Measurements from ENCODE around the gene SHISA2.
"Not testable (repeated sequence)": the region's sequence is repeated elsewhere in the genome, so short reads cannot be mapped to it uniquely, and the experiment has no call there.

Gene SHISA2

DNA sequence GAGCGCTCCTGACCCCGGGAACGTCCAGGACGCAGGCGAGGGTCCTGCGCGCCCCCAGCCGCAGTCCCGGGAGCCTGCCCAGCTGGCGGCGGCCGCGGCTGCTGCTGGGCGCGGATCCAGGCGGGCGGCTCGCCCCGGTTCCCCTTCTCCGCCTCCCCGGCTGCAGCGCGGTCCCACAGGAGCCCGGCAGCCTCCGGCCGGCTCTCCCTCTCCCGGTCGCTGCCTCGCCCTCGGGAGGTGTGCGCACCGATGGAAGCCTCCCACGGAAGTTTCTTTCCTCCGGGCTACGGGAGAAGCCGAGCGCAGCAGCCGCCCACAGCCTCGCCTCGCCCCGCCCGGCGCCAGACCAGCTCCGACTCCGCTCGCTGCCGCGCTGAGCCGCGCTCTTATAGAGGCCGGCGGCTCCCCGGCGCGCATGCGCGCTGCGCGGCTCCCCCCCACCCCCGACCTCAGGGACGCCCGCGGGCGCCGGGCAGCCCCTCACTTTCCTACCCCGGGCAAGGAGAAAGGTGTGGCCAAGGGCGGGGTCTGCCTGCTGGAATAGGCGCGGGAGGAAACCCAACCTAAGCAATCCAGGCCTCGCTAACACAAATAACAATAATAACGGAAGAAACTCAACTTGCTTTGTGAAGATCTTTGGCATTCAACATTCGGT, at the start of gene SHISA2:
Gene SHISA2 (minus strand): TSS at position 360 of the 655 bp plus-strand sequence. CDS start 1,041 bp downstream, outside the sequence.
- Histone ChIP-seq H3K9me2 (replicated peaks; ENCODE audit: insufficient read depth, low read length) (no peaks in the 10 kb centered on the region), H3K27ac (ENCODE audit: low read depth, low read length) (no peak within 1 kb of the TSS), H3F3A (ENCODE audit: insufficient read depth) (no peaks in the 10 kb centered on the region), H3K4me3 (ENCODE audit: insufficient read depth, low read length, poor library complexity, severe bottlenecking) (no peak within 1 kb of the TSS), H3K9me3 (ENCODE audit: insufficient read depth, low read length) (no peaks in the 10 kb centered on the region), H3K9ac (ENCODE audit: low read length) (no peak within 1 kb of the TSS), H3K4me2 (ENCODE audit: low read depth, low read length, poor library complexity, severe bottlenecking) (no peak within 1 kb of the TSS), H4K20me1 (ENCODE audit: low read depth, low read length) (no peaks in the 10 kb centered on the region), H3K36me3 (ENCODE audit: low read length) (no peaks in the 10 kb centered on the region), H3K27me3 (ENCODE audit: low read length) (no peaks in the 10 kb centered on the region), H3K79me2 (ENCODE audit: insufficient read depth, low read length) (no peaks in the 10 kb centered on the region), H2AFZ (ENCODE audit: low read depth, low read length, severe bottlenecking) (no peak within 1 kb of the TSS)
- no peak for TF ChIP-seq EZH2phosphoT487 (conservative IDR thresholded peaks at IDR 0.05; ENCODE audit: low read length)
- TF ChIP-seq, protein P1, sequence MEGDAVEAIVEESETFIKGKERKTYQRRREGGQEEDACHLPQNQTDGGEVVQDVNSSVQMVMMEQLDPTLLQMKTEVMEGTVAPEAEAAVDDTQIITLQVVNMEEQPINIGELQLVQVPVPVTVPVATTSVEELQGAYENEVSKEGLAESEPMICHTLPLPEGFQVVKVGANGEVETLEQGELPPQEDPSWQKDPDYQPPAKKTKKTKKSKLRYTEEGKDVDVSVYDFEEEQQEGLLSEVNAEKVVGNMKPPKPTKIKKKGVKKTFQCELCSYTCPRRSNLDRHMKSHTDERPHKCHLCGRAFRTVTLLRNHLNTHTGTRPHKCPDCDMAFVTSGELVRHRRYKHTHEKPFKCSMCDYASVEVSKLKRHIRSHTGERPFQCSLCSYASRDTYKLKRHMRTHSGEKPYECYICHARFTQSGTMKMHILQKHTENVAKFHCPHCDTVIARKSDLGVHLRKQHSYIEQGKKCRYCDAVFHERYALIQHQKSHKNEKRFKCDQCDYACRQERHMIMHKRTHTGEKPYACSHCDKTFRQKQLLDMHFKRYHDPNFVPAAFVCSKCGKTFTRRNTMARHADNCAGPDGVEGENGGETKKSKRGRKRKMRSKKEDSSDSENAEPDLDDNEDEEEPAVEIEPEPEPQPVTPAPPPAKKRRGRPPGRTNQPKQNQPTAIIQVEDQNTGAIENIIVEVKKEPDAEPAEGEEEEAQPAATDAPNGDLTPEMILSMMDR (IDR thresholded peaks at IDR 0.05; ENCODE audit: insufficient read depth, low read length, poor library complexity, severe bottlenecking): no peak

DNA sequence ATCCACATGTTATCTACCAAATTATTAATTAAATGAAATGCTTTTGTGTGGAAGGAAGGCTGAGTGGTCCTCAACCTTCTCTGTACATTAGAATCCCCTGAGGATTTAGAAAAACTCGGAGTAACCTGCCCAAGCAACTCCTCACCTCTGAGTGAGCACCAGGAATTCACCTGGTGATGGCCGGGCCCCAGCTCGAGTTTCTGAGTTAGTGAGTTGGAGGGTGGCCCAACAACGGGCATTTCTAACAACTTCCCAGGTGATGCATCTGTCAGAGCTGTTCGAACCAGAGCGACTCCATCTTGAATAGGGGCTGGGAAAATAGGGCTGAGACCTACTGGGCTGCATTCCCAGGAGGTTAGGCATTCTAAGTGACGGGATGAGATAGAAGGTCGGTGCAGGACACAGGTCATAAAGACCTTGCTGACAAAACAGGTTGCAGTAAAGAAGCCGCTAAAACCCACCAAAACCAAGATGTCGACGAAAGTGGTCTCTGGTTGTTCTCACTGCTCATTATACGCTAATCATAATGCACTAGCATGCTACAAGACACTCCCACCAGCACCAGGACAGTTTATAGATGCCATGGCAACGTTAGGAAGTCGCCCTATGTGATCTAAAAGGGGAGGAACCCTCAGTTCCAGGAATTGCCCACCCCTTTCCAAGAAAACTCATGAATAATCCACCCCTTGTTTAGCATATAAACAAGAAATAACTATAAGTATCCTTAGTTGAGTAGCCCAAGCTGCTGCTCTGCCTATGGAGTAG, 44.2 kb upstream of the SHISA2 start:
- TF ChIP-seq, protein P1 (IDR thresholded peaks at IDR 0.05; ENCODE audit: insufficient read depth, low read length, poor library complexity, severe bottlenecking): no peak
- no peak for TF ChIP-seq EZH2phosphoT487 (conservative IDR thresholded peaks at IDR 0.05; ENCODE audit: low read length)
- no peaks in the 10 kb centered on the region for H3K27me3 ChIP-seq (ENCODE audit: low read length)
- no peaks in the 10 kb centered on the region for H3K9me2 ChIP-seq (replicated peaks; ENCODE audit: insufficient read depth, low read length)
- H3K9ac ChIP-seq (ENCODE audit: low read length): no peak overlapping the region
- no peaks in the 10 kb centered on the region for H3F3A ChIP-seq (ENCODE audit: insufficient read depth)
- no peaks in the 10 kb centered on the region for H3K79me2 ChIP-seq (ENCODE audit: insufficient read depth, low read length)
- no peak overlapping the region for H3K4me3 ChIP-seq (ENCODE audit: insufficient read depth, low read length, poor library complexity, severe bottlenecking)
- H2AFZ ChIP-seq (ENCODE audit: low read depth, low read length, severe bottlenecking): no peak overlapping the region
- no peaks in the 10 kb centered on the region for H3K36me3 ChIP-seq (ENCODE audit: low read length)
- H4K20me1 ChIP-seq (ENCODE audit: low read depth, low read length): no peaks in the 10 kb centered on the region
- H3K9me3 ChIP-seq (ENCODE audit: insufficient read depth, low read length): no peaks in the 10 kb centered on the region
- H3K4me2 ChIP-seq (ENCODE audit: low read depth, low read length, poor library complexity, severe bottlenecking): no peak overlapping the region
- no peak overlapping the region for H3K27ac ChIP-seq (ENCODE audit: low read depth, low read length)

DNA sequence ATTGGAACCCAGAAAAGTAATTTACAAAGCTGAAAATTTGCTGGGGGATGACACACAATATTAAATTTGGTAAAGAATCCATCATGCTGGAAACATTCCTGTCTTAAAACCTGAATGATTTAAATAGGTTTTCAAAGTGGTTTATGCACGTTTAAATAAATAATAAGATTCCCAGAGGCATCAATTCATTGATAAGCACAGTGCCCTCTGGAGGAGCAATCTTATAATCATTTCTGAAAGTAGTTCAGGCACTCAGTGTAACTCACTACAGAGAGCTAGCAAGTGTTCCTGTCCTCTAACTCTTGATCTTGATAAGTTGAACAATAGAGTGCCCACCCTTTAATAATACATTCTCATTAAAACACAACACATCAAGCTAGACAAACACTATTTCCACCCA, 43.5 kb upstream of the SHISA2 start:
- H3K4me2 ChIP-seq (ENCODE audit: low read depth, low read length, poor library complexity, severe bottlenecking): no peak overlapping the region
- H3F3A ChIP-seq (ENCODE audit: insufficient read depth): no peaks in the 10 kb centered on the region
- H3K9me2 ChIP-seq (replicated peaks; ENCODE audit: insufficient read depth, low read length): no peaks in the 10 kb centered on the region
- H3K9me3 ChIP-seq (ENCODE audit: insufficient read depth, low read length): no peaks in the 10 kb centered on the region
- no peaks in the 10 kb centered on the region for H3K79me2 ChIP-seq (ENCODE audit: insufficient read depth, low read length)
- H3K27ac ChIP-seq (ENCODE audit: low read depth, low read length): no peak overlapping the region
- no peaks in the 10 kb centered on the region for H3K27me3 ChIP-seq (ENCODE audit: low read length)
- no peak overlapping the region for H2AFZ ChIP-seq (ENCODE audit: low read depth, low read length, severe bottlenecking)
- H4K20me1 ChIP-seq (ENCODE audit: low read depth, low read length): no peaks in the 10 kb centered on the region
- TF ChIP-seq, protein P1 (IDR thresholded peaks at IDR 0.05; ENCODE audit: insufficient read depth, low read length, poor library complexity, severe bottlenecking): no peak
- TF ChIP-seq EZH2phosphoT487 (conservative IDR thresholded peaks at IDR 0.05; ENCODE audit: low read length): no peak
- H3K36me3 ChIP-seq (ENCODE audit: low read length): no peaks in the 10 kb centered on the region
- H3K4me3 ChIP-seq (ENCODE audit: insufficient read depth, low read length, poor library complexity, severe bottlenecking): no peak overlapping the region
- no peak overlapping the region for H3K9ac ChIP-seq (ENCODE audit: low read length)

DNA sequence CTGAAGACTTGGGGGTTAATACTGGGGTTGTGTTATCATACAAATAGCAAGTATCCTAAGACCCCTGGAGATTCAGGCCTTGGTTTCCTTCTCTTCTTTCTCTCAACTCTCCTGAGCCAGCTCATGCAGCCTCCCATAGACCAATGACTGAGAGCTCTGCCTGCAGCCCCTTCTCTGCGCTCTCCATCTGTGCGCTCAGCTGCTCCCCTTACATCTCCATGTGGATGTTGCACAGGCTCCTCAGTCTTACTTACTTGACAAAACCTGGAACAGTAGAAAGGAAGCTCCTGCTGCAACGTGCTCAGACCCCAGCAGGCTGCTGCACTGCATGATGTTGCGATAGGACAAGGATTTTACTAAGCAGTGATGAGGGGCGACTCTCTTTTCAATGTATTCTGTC, 25.0 kb upstream of the SHISA2 start:
- H3K4me2 ChIP-seq (ENCODE audit: low read depth, low read length, poor library complexity, severe bottlenecking): not testable (repeated sequence)

More for the DNA sequence above, 25.0 kb upstream of the SHISA2 start:
- H3F3A ChIP-seq (ENCODE audit: insufficient read depth); H4K20me1 ChIP-seq (ENCODE audit: low read depth, low read length); H3K36me3 ChIP-seq (ENCODE audit: low read length); H3K9ac ChIP-seq (ENCODE audit: low read length); H3K79me2 ChIP-seq (ENCODE audit: insufficient read depth, low read length); H3K9me2 ChIP-seq (replicated peaks; ENCODE audit: insufficient read depth, low read length); H3K4me3 ChIP-seq (ENCODE audit: insufficient read depth, low read length, poor library complexity, severe bottlenecking); H3K9me3 ChIP-seq (ENCODE audit: insufficient read depth, low read length); H2AFZ ChIP-seq (ENCODE audit: low read depth, low read length, severe bottlenecking); H3K27me3 ChIP-seq (ENCODE audit: low read length); H3K27ac ChIP-seq (ENCODE audit: low read depth, low read length): not testable (repeated sequence)

Measured in SU-DHL-6 (cell line).